PC-3 (cell line): Measurements from ENCODE around the gene KMT2A. TPM values are rescaled to one million over a fixed set of nuclear protein-coding genes. Genes with fewer than 3 reads are reported as not detected.

ENCODE experiments used
- ATAC-seq: fragments of 200-7000 bp; cut with Tn5 transposase; 2 replicates; pipeline ENCODE4 v1.9.1; 2020; ENCODE audit warnings: mild to moderate bottlenecking, moderate library complexity
- BruUV-seq: library from RNA; stranded (reverse); fragments of 400-500 nt; replicated peaks from 2 replicates; lab custom pipeline; 2021; lab: Mats Ljungman, UMichigan
- CTCF ChIA-PET: fragments of 300-600 bp; sonication (Branson Sonifier 250); formaldehyde crosslinking; loops from one replicate; lab custom pipeline; 2022; ENCODE audit warnings: antibody characterized with exemption; lab: Charles Lee
- POLR2A ChIA-PET: fragments of 300-600 bp; sonication (Branson Sonifier 250); formaldehyde crosslinking; loops from one replicate; lab custom pipeline; 2022; ENCODE audit warnings: antibody characterized with exemption; ENCODE audit not compliant: unreplicated experiment; lab: Charles Lee
- DNase-seq: peaks from one replicate; pipeline ENCODE4 v3.0.0-alpha.2; 2015
- H2AFZ ChIP-seq: fragments of 300-600 bp; sonication (generic); 2 replicates; pipeline ENCODE4 v1.6.0; 2016; ENCODE audit warnings: antibody characterized with exemption, low read length
- H3F3A ChIP-seq: fragments of 300-600 bp; sonication (generic); one replicate; pipeline ENCODE4 v1.6.0; 2017; ENCODE audit warnings: antibody characterized with exemption, low read length, control low read depth, mild to moderate bottlenecking; ENCODE audit not compliant: unreplicated experiment
- H3K27ac ChIP-seq: fragments of 300-600 bp; sonication (generic); 2 replicates; pipeline ENCODE4 v1.5.1; 2016; ENCODE audit warnings: mild to moderate bottlenecking, low read length
- H3K27me3 ChIP-seq: fragments of 300-600 bp; sonication (generic); 2 replicates; pipeline ENCODE4 v1.6.1; 2016; ENCODE audit warnings: low read length, mixed read lengths
- H3K36me3 ChIP-seq: fragments of 300-600 bp; sonication (generic); 2 replicates; pipeline ENCODE4 v1.6.1; 2016; ENCODE audit warnings: low read depth, mixed run types, low read length, mixed read lengths
- H3K4me1 ChIP-seq: fragments of 300-600 bp; sonication (generic); 2 replicates; pipeline ENCODE4 v1.5.1; 2016; ENCODE audit warnings: low read length; ENCODE audit not compliant: insufficient read depth
- H3K4me2 ChIP-seq: fragments of 300-600 bp; sonication (generic); 2 replicates; pipeline ENCODE4 v1.6.0; 2016; ENCODE audit warnings: low read length
- H3K4me3 ChIP-seq: fragments of 300-600 bp; sonication (generic); 2 replicates; pipeline ENCODE4 v1.5.1; 2016; ENCODE audit warnings: mild to moderate bottlenecking, low read length, mixed read lengths
- H3K79me2 ChIP-seq: fragments of 300-600 bp; sonication (generic); 2 replicates; pipeline ENCODE4 v1.6.1; 2017; ENCODE audit warnings: low read length, mixed read lengths
- H3K9ac ChIP-seq: fragments of 300-600 bp; sonication (generic); 2 replicates; pipeline ENCODE4 v1.6.0; 2016; ENCODE audit warnings: mild to moderate bottlenecking, low read length
- H3K9me2 ChIP-seq: fragments of 300-600 bp; sonication (generic); replicated peaks from 2 replicates; pipeline ENCODE4 v1.6.1; 2016; ENCODE audit warnings: mixed run types, low read length, mixed read lengths
- H3K9me3 ChIP-seq: fragments of 300-600 bp; sonication (generic); 2 replicates; pipeline ENCODE4 v1.6.1; 2016; ENCODE audit warnings: low read length, mixed read lengths
- H4K20me1 ChIP-seq: fragments of 300-600 bp; sonication (generic); 2 replicates; pipeline ENCODE4 v1.6.1; 2016; ENCODE audit warnings: low read length, mixed read lengths
- EZH2 ChIP-seq: fragments of 300-600 bp; sonication (generic); IDR thresholded peaks from one replicate; pipeline ENCODE4 v1.6.1; 2017; ENCODE audit warnings: antibody characterized with exemption, mild to moderate bottlenecking, low read length; ENCODE audit not compliant: unreplicated experiment
- EZH2phosphoT487 ChIP-seq: fragments of 300-600 bp; sonication (generic); IDR thresholded peaks from 2 replicates; pipeline ENCODE4 v1.6.1; 2018; ENCODE audit warnings: mild to moderate bottlenecking, antibody characterized with exemption, low read length, borderline replicate concordance
- intact Hi-C: fragments of 100-400 bp; cut with micrococcal nuclease; formaldehyde crosslinking; loops from 2 replicates; pipeline ENCODE4 v1.9.0; 2023
- total RNA-seq: library from RNA; depleted of rRNA; stranded (reverse); fragments of >200 nt; gene quantifications from 2 replicates; pipeline ENCODE4 v1.2.3, GENCODE V29; 2014
- TF ChIP-seq, protein P1 (sequence below): fragments of 300-600 bp; sonication (generic); conservative IDR thresholded peaks from 2 replicates; pipeline ENCODE4 v1.5.1; 2017; ENCODE audit warnings: antibody characterized with exemption, low read depth, mild to moderate bottlenecking, low read length

KMT2A gene
- total RNA-seq, 1 experiment from 2014 or later, result 35.3 TPM

GRCh38 chr11:118437208-118438125 is 1.2 kb downstream of the KMT2A start:
- Histone ChIP-seq H3K9ac (peak overlapping the region; percentile 67), H3F3A (no peaks in the 10 kb centered on the region), H2AFZ (peak overlapping the region; percentile 63), H4K20me1 (peaks cover 48% of the 10 kb centered on the region), H3K9me3 (no peaks in the 10 kb centered on the region), H3K27me3 (no peaks in the 10 kb centered on the region), H3K4me3 (peak overlapping the region; percentile 82), H3K4me1 (peaks cover 38% of the 10 kb centered on the region), H3K27ac (no peak overlapping the region), H3K79me2 (peaks cover 60% of the 10 kb centered on the region), H3K9me2 (no peaks in the 10 kb centered on the region), H3K36me3 (no peaks in the 10 kb centered on the region), H3K4me2 (peak overlapping the region; percentile 99)
- POLR2A ChIA-PET, result interaction anchor here (0.7 kb wide), 1 partner anchor 63 kb away, joined by 3 read pairs; no protein-coding TSS in a partner anchor
- intact Hi-C loops, result loop anchor here (2.0 kb wide), 1 partner anchor 37 kb away; the partner anchor contains the start of gene ATP5MG
- TSS peak; percentile 22 for BruUV-seq
- CTCF ChIA-PET, result no interaction called here
- DNase-seq (peak; percentile 54), ATAC-seq (peak; percentile 16)
- TF ChIP-seq, protein P1, sequence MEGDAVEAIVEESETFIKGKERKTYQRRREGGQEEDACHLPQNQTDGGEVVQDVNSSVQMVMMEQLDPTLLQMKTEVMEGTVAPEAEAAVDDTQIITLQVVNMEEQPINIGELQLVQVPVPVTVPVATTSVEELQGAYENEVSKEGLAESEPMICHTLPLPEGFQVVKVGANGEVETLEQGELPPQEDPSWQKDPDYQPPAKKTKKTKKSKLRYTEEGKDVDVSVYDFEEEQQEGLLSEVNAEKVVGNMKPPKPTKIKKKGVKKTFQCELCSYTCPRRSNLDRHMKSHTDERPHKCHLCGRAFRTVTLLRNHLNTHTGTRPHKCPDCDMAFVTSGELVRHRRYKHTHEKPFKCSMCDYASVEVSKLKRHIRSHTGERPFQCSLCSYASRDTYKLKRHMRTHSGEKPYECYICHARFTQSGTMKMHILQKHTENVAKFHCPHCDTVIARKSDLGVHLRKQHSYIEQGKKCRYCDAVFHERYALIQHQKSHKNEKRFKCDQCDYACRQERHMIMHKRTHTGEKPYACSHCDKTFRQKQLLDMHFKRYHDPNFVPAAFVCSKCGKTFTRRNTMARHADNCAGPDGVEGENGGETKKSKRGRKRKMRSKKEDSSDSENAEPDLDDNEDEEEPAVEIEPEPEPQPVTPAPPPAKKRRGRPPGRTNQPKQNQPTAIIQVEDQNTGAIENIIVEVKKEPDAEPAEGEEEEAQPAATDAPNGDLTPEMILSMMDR, result no peak
- TF ChIP-seq EZH2phosphoT487, result no peak
- TF ChIP-seq EZH2, result no peak

DNA sequence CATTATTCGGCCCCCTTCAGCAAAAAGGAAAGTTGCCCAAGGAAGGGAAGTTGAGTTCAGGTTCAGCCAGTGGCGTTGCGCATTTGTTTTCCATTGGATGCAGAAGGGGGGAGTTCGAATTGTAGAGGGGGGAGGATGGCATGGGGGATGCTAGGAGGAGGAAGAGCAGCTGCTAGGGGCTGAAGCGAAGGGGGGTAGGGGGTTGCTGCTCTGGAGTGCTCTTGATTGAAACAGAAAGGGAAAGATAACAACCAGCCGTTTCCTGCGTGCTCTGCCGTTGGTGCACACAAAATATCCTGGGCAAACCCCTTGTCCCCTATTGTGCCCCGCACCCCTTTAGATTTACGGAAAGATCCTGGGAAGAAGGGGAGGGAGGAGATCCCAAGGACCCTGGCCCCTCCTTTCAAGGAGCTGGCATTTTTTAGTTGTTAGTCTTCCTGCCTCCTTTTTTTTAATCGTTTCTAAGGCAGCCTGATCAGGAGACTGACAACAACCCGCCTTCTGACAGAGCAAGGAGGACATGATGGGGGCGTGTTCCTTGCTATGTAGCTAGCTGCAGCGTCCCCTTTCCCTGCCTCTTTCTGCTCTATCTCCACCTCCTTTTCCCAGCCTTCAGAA is 2.1 kb downstream of the KMT2A start:
- H3K9me3 ChIP-seq, result no peaks in the 10 kb centered on the region
- H2AFZ ChIP-seq, result peak overlapping the region; percentile 63
- intact Hi-C loops, result loop anchor here (2.0 kb wide), 1 partner anchor 38 kb away; the partner anchor contains the start of gene ATP5MG
- ATAC-seq, result peak; percentile 8; the same call in 1 of the 2 replicates
- peaks cover 69% of the 10 kb centered on the region for H3K79me2 ChIP-seq
- H3K9me2 ChIP-seq, result no peaks in the 10 kb centered on the region
- BruUV-seq, result no TSS peak
- TF ChIP-seq EZH2, result no peak
- TF ChIP-seq, protein P1, result no peak
- TF ChIP-seq EZH2phosphoT487, result no peak
- H3K4me2 ChIP-seq, result peak overlapping the region; percentile 99
- H4K20me1 ChIP-seq, result peaks cover 55% of the 10 kb centered on the region
- peaks cover 38% of the 10 kb centered on the region for H3K4me1 ChIP-seq
- peak; percentile 69 for DNase-seq
- H3F3A ChIP-seq, result no peaks in the 10 kb centered on the region
- H3K9ac ChIP-seq, result peak overlapping the region; percentile 67
- H3K4me3 ChIP-seq, result peak overlapping the region; percentile 82
- POLR2A ChIA-PET, result interaction anchor here (0.5 to 0.7 kb wide), 2 partner anchors 64 to 1254 kb away, joined by 3 read pairs; no protein-coding TSS in a partner anchor
- no peaks in the 10 kb centered on the region for H3K36me3 ChIP-seq
- no peaks in the 10 kb centered on the region for H3K27me3 ChIP-seq
- no peak overlapping the region for H3K27ac ChIP-seq
- CTCF ChIA-PET, result interaction anchor here (0.5 kb wide), 1 partner anchor 663 kb away, joined by 4 read pairs; the partner anchor contains the start of gene DPAGT1
